Stimulated activated CD8-positive, alpha-beta memory T cell treated with anti-CD3 and anti-CD28 coated beads, Interleukin-7, amount 100 ng/mL, for 1 hour (primary cell): ENCODE data around the gene OTUD3.
"Not testable (repeated sequence)": the region's sequence is repeated elsewhere in the genome, so short reads cannot be mapped to it uniquely, and the experiment has no call there.

Experiments used
- DNase-seq, 2 donors: peaks; one replicate each; pipeline ENCODE4 v3.0.0-alpha.2; 2020; ENCODE audit warnings: low read depth in 2 of 2

The OTUD3 gene

GRCh38 chr1:19920132-19920710, 38.0 kb downstream of the OTUD3 start:
- no peak for DNase-seq

GRCh38 chr1:19921310-19921709, 39.1 kb downstream of the OTUD3 start:
- DNase-seq: no peak

GRCh38 chr1:19922015-19922688, 40.0 kb downstream of the OTUD3 start:
- no peak for DNase-seq

- no peak for DNase-seq
These were observed 41.1 kb downstream of the OTUD3 start, which contains the start of gene PLA2G2E for GRCh38 chr1:19923137-19923952. PLA2G2E (minus strand) TSS chr1:19923617; CDS start chr1:19923559, 58 bp downstream.

- no peak for DNase-seq
These were observed 41.8 kb downstream of the OTUD3 start for GRCh38 chr1:19923953-19924346.

- DNase-seq: no peak
These were observed 43.3 kb downstream of the OTUD3 start for GRCh38 chr1:19925342-19926070.

- DNase-seq: no peak
These were observed 44.3 kb downstream of the OTUD3 start for GRCh38 chr1:19926296-19927129.

- DNase-seq: not testable (repeated sequence)
These were observed 44.9 kb downstream of the OTUD3 start for GRCh38 chr1:19927130-19927421.

- no peak for DNase-seq
These were observed 50.7 kb downstream of the OTUD3 start for GRCh38 chr1:19932866-19933265.

- no peak for DNase-seq
These were observed 52.1 kb downstream of the OTUD3 start for GRCh38 chr1:19934336-19934735.

- DNase-seq: no peak
These were observed 54.0 kb downstream of the OTUD3 start for GRCh38 chr1:19936061-19936750.

- DNase-seq: no peak
These were observed 56.3 kb downstream of the OTUD3 start for GRCh38 chr1:19938472-19938871.

GRCh38 chr1:19940486-19941205, 58.5 kb downstream of the OTUD3 start:
- no peak for DNase-seq

- DNase-seq: no peak
These were observed 59.0 kb downstream of the OTUD3 start for GRCh38 chr1:19941206-19941568.

GRCh38 chr1:19942088-19942487, 59.9 kb downstream of the OTUD3 start:
- no peak for DNase-seq

GRCh38 chr1:19942657-19943056, 60.5 kb downstream of the OTUD3 start:
- DNase-seq: no peak

- DNase-seq: no peak
These were observed 63.7 kb downstream of the OTUD3 start for GRCh38 chr1:19945914-19946313.

- no peak for DNase-seq
These were observed 64.1 kb downstream of the OTUD3 start for GRCh38 chr1:19946331-19946751.

- no peak for DNase-seq
These were observed 64.8 kb downstream of the OTUD3 start for GRCh38 chr1:19946971-19947370.

GRCh38 chr1:19949016-19949415, 66.8 kb downstream of the OTUD3 start:
- no peak for DNase-seq
